NCI-H2196 treated with DMSO at 0.1 percent for 48 hours (cell line): ENCODE measurements around the gene CLIC2.

Source experiments
- DNase-seq: peaks from one replicate; lab custom pipeline; 2025; ENCODE audit not compliant: unreplicated experiment; lab: John Stamatoyannopoulos, UW

CLIC2 gene

GRCh38 chrX:155263854-155264628 lies 70.4 kb downstream of the CLIC2 start, which contains the start of gene RAB39B:
Gene RAB39B, minus strand, starts transcription at chrX:155264491. Its CDS starts 203 bp downstream, at chrX:155264288.
- peak; percentile 34 for DNase-seq

- DNase-seq: no peak
These were observed 71.3 kb downstream of the CLIC2 start for GRCh38 chrX:155262970-155263754.

- DNase-seq: no peak
These were observed 74.7 kb downstream of the CLIC2 start for GRCh38 chrX:155259752-155260151.

- no peak for DNase-seq
These were observed 83.0 kb downstream of the CLIC2 start for GRCh38 chrX:155251391-155251790.

GRCh38 chrX:155247497-155247896 lies 86.9 kb downstream of the CLIC2 start:
- no peak for DNase-seq

GRCh38 chrX:155246748-155247147 lies 87.7 kb downstream of the CLIC2 start:
- DNase-seq: no peak

GRCh38 chrX:155242300-155242699 lies 92.1 kb downstream of the CLIC2 start:
- DNase-seq: no peak

GRCh38 chrX:155237719-155238118 lies 96.7 kb downstream of the CLIC2 start:
- no peak for DNase-seq

- no peak for DNase-seq
These were observed 98.5 kb downstream of the CLIC2 start for GRCh38 chrX:155235891-155236290.

GRCh38 chrX:155231163-155231562 lies 103.3 kb downstream of the CLIC2 start:
- no peak for DNase-seq
